GM12875 (cell line): ENCODE results near the gene MYH9.

ENCODE experiments used
- H3K4me3 ChIP-seq: one replicate; pipeline ENCODE4 v1.5.1; 2011; ENCODE audit warnings: low read depth, low read length, control low read depth
- TF ChIP-seq, protein P1 (sequence below): IDR thresholded peaks from 2 replicates; pipeline ENCODE4 v1.5.1; 2011; ENCODE audit warnings: low read depth, mild to moderate bottlenecking, control low read depth, inconsistent platforms, low read length, moderate library complexity, borderline replicate concordance; ENCODE audit not compliant: insufficient read depth

The MYH9 gene

DNA sequence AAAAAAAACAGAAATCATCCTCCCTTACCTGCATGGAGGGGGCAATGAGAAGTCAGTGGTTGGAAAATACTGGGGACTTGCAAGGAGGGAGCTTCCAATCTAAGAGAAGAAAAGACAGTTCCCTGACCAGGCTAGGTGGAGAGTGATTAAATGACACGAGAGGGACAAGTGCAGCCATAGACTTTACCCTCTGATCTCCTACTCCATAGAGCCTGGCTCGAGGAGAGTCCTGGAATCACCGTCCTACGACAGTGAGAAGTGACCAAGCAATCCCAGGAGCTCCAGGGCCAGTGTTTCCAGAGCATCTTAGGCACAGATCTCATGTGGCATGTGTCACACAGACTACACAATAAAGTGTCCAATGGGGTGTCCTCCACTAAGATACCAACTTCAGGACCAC is 25.7 kb downstream of the MYH9 start:
- no peak overlapping the region for H3K4me3 ChIP-seq
- TF ChIP-seq, protein P1, sequence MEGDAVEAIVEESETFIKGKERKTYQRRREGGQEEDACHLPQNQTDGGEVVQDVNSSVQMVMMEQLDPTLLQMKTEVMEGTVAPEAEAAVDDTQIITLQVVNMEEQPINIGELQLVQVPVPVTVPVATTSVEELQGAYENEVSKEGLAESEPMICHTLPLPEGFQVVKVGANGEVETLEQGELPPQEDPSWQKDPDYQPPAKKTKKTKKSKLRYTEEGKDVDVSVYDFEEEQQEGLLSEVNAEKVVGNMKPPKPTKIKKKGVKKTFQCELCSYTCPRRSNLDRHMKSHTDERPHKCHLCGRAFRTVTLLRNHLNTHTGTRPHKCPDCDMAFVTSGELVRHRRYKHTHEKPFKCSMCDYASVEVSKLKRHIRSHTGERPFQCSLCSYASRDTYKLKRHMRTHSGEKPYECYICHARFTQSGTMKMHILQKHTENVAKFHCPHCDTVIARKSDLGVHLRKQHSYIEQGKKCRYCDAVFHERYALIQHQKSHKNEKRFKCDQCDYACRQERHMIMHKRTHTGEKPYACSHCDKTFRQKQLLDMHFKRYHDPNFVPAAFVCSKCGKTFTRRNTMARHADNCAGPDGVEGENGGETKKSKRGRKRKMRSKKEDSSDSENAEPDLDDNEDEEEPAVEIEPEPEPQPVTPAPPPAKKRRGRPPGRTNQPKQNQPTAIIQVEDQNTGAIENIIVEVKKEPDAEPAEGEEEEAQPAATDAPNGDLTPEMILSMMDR: no peak

DNA sequence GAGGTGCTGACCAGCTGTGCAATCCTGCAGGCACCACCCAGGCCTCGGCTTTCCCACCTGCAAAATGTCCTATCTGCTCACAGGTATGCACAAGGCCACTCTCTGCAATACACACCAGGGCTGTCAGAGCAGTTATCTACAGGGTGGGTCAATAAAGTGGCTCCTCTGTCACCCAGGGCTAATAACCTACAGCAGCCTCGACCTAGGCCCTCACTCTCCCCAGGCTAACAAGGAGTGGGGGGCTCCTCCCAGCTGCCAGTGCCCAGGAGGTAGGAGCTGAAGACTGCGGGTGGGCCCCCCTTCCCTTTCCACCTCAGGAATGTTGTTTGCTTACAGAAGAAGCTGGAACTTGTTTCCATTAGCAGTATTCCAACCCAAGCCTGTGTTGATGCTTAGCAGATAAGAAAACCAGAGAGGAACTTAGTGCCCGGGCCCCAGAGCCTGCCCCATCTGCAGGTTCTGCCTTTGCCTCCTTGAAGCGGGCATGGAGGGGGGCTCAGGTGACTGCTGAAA is 26.8 kb downstream of the MYH9 start:
- TF ChIP-seq, protein P1: no peak
- no peak overlapping the region for H3K4me3 ChIP-seq

DNA sequence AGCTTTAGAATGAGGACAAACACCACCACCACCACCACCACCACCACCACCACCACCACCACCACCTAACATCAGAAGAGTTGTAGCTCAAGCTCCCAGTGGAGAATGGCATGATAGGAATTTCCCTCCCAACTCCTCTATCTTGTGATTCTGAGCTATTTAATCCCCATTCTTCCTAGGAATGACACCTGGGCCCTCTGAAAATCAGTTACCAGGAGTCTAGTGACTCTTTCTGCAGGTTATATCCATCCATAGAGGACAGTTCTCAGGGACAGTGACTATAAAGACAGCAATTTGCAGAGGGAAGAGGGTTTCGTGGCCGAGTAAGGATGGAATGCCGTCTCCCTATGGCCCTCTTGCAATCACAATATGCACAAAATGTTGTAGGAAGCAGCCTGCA is 27.8 kb downstream of the MYH9 start:
- TF ChIP-seq, protein P1: no peak
- no peak overlapping the region for H3K4me3 ChIP-seq

DNA sequence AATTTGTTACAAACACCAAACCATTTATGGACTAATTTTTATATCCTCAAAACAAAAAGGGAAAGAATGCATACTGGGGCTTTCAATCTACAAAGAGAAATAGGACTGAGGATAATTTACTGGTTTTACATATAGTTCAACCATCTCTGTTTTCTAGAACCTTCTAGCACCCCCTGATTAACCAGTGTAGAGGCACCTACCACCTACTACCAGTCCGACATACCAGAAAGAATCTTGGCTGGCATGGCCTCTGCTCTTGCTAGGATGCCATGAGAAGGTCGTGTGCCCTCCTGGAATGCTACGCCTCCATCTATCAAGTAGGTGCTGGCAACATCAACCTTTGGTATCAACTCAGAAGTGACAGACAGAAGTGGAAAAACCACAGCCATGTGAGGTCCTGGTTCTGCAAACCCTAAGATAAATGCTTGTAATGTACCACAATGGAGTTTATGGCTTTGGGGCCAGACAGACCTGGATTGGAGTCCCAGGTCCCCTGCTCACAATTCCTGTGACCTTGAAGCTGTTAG is 28.2 kb downstream of the MYH9 start:
- TF ChIP-seq, protein P1: no peak
- H3K4me3 ChIP-seq: no peak overlapping the region

DNA sequence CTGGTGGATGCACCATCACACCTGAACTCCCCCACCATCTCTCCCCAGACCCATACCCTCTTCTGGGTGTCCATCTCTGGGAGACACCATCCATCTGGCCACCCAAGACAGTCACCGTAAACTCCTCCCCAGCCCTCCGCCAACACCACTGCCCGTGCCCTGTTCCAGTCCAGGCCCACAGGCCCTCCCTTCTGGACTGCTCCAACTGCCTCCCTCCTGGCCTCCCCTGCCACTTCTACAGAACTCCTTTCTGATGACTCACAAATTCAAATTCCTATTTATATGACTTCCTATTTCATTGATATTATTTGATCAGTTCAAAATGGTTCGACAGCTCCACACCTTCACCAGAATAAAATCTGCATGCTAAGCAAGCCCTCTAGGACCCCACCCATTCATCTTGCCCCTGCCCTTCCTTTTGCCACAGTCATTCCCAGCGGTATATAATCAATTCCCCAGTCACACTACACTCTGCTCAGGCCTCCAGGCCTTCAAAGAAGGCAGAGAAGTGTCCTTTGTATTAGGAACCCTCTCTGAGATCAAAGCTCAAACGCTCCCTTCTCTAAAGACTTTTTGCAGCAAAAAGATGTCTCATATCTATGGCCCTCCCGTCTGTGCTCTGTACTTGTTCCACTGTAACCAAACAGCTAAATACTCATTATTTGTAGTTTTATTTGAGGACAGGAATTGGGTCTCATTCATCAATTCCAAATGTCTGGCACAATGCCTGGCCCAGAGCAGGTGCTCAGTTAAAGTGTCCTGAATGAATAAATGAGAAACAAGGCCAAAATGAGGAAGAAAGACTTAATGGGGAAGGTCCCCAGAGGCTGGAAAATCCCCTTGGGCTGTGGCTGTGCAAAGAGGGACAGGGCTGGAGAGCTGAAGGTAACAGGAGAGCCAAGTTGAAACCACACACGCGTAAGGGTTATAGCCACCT is 29.0 kb downstream of the MYH9 start:
- TF ChIP-seq, protein P1: no peak
- H3K4me3 ChIP-seq: no peak overlapping the region

DNA sequence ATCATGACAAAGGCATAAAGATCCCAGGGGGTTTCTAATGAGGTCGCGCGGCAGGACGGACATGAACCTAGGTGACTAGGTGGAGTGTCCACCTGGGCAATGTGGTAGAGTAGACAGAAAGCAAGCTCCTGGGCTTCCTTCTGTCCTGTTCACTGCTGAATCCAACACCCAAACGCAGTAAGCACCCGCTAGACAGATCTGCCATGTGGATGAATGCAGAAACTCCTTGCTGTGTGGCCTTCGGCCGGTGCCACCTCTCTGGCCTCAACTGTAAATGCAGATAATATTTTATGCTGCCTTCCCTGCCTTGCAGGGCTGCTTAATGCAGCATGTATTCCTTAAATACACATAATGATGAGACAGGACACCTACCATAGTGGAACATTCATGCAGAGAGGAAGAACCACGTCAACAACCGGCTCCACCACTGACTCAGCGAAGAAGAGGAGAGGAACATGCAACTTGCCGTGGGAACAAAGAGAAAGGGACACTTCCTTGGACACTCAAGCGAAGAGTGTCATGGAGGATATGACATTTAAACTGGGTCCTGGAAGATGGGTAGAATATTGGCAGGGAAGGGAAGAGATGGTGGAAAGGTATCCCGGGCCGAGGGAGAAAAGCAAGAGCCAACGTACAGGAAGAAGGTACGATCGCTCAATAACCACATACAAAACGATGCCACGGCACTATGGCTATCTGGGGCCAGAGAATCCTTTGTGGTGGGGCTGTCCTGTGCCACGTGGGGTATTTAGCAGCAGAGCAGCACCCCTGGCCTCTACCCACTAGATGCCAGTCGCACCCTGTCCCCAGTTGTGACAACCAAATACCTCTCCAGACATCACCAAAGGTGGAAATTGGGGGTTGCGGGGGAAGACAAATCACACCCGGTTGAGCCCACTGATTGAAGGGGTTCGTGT is 30.8 kb downstream of the MYH9 start:
- no peak overlapping the region for H3K4me3 ChIP-seq
- TF ChIP-seq, protein P1: no peak
